ENCODE measurements around the gene LRRC1. TPM values are rescaled to one million over a fixed set of nuclear protein-coding genes. Genes with fewer than 3 reads are reported as not detected.

Gene LRRC1
- total RNA-seq, 2 donors from 2014 or later = 1.00 to 3.0 TPM

DNA sequence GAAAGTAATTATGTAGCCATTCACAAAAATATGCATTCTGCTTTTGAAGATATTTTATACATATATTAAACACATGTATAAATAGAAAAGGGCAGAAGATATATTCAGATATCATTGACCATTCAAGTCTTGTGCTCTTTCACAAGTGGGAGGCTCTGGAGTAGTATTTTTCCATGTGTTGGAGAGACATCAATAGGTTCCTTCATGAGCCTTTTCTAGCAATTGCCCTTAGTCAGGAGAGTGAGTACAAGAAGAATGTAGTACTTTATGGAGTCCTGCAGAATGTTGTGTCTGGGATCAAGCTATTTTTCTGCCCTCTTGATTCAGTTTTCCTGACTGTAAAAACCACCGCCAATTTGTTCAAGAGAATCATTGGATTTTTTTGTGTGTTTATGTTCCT is 117.9 kb downstream of the LRRC1 start:
- H3K27me3 Mint-ChIP-seq = no peaks in the 10 kb centered on the region
- no peak for ATAC-seq

DNA sequence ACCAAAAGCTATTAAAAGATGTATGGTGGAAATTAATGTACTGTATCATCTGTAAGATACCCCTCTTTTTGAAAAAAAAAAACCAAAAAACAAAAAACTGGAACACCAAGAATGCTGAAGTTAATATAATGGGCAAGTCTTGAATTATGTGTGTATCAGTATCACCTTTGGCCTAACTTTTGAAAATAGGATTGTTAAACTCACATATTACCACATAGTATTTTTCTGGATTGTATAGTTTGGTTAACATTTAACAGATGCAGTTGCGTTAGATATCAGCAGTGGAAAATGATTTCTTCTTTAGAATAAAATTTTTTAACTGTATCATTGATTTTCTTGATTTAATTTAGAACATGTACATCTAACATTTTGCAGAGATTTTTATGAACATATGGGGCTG is 118.5 kb downstream of the LRRC1 start:
- DNase-seq (ENCODE audit: low spot score) (no peak), ATAC-seq (no peak)
- H3K4me1 Mint-ChIP-seq (ENCODE audit: low read depth in 2 of 2) = no peaks in the 10 kb centered on the region
- H3K9me3 Mint-ChIP-seq = no peaks in the 10 kb centered on the region
- H3K4me3 Mint-ChIP-seq = no peak overlapping the region
- H3K36me3 Mint-ChIP-seq = peaks cover 5% of the 10 kb centered on the region
- H3K27me3 Mint-ChIP-seq = no peaks in the 10 kb centered on the region
- H3K27ac Mint-ChIP-seq = no peak overlapping the region

More for the DNA sequence above, 117.9 kb downstream of the LRRC1 start:
- no peak for DNase-seq (ENCODE audit: low spot score)
- Mint-ChIP-seq H3K4me1 (ENCODE audit: low read depth in 2 of 2) (no peaks in the 10 kb centered on the region), H3K36me3 (peaks cover 5% of the 10 kb centered on the region), H3K9me3 (no peaks in the 10 kb centered on the region), H3K27ac (no peak overlapping the region), H3K4me3 (no peak overlapping the region)

DNA sequence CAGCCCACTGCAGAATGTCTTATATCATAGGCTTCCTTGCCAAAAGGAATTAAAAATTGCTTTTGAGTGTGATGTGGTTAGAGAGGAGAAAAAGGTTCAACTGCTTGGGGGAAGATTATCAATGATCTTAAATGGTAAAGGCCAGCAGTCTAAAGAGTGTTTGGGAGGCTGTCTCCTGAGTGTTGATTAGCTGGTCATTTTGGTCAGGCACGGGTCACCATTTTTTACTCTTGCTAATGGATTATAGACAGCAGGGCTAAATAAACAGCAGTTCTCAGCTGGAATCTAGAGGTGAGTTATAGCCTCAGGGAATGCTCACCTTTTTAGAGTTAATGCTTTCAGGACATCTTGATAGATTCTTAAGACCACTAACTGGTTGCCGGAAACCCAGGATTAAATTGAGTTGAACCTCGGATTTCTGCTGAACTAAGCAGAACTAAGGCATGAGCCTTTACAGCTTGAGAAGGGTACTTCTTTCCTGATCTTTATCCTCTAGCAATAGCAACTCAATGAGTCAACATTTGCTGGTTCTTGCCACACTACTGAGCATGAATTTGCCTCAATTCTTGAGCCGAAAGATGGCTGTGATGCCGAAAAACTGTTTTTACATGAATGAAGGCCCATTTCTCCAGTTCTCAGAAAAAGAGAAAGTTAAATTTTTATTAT is 120.4 kb downstream of the LRRC1 start:
- no peak overlapping the region for H3K27ac Mint-ChIP-seq
- peaks cover 5% of the 10 kb centered on the region for H3K36me3 Mint-ChIP-seq
- no peaks in the 10 kb centered on the region for H3K9me3 Mint-ChIP-seq

GRCh38 chr6:53916804-53917463 is 122.1 kb downstream of the LRRC1 start:
- DNase-seq (ENCODE audit: low spot score) = no peak
- ATAC-seq = no peak
- Mint-ChIP-seq H3K4me1 (ENCODE audit: low read depth in 2 of 2) (no peaks in the 10 kb centered on the region), H3K36me3 (peaks cover 5% of the 10 kb centered on the region), H3K4me3 (no peak overlapping the region), H3K27ac (no peak overlapping the region), H3K9me3 (no peaks in the 10 kb centered on the region), H3K27me3 (no peaks in the 10 kb centered on the region)

More for the DNA sequence above, 120.4 kb downstream of the LRRC1 start:
- Mint-ChIP-seq H3K4me1 (ENCODE audit: low read depth in 2 of 2) (no peaks in the 10 kb centered on the region), H3K4me3 (no peak overlapping the region), H3K27me3 (no peaks in the 10 kb centered on the region)
- DNase-seq (ENCODE audit: low spot score) (no peak), ATAC-seq (no peak)

DNA sequence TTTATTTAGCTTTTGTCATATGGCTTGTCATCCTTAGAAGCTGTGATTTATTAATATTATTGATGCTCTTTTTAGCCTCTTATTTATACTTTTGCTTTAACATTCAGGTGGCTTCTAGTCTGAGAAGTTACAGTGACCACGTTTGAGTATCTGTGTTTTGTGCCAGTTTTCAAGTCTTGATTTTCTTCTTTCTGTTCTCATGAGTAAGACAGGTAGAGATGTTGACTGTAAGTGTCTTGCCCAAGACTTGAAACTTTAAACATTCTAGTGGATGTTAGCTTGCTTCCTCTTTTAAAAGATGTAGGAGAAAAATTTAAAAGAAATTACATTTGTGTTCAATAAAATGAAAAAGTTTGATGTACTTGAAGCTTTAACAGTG is 122.6 kb downstream of the LRRC1 start:
- DNase-seq (ENCODE audit: low spot score) (no peak), ATAC-seq (no peak)
- Mint-ChIP-seq H3K27ac (no peak overlapping the region), H3K4me3 (no peak overlapping the region), H3K36me3 (peaks cover 5% of the 10 kb centered on the region), H3K9me3 (no peaks in the 10 kb centered on the region), H3K4me1 (ENCODE audit: low read depth in 2 of 2) (no peaks in the 10 kb centered on the region), H3K27me3 (no peaks in the 10 kb centered on the region)

DNA sequence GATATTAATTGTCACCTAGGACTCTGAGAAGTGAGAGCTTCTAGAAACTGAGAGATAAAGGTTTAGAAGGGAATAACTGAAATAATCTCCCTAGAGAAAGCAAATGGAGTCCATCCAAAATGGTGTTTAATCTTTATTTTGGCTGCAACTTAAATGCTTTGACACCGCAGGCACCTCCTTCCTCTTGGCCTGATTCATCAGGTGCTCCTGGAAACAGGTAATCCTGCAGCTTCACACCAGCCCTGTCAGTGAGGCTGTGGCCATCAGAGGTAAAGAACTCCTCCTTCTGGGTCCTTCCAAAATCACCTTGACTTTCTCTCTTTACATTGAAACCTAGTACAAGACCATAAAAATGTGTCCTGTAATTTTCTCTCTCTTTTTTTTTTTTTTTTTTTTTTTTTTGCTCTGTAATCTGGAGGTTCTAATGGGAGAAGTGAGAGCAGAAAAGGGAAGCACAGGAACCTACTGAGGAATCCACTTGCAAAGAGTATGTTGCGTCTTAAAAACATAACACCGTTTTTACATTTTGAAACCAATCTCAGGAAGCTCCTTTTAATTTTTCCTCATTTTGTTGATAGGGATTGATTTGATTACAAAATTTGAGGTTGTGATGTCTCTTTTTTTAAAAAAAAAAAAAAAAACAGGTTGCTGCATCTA is 124.2 kb downstream of the LRRC1 start:
- H3K36me3 Mint-ChIP-seq = peaks cover 5% of the 10 kb centered on the region
- no peaks in the 10 kb centered on the region for H3K27me3 Mint-ChIP-seq
- DNase-seq (ENCODE audit: low spot score) (no peak), ATAC-seq (no peak)
- no peak overlapping the region for H3K27ac Mint-ChIP-seq
- H3K9me3 Mint-ChIP-seq = no peaks in the 10 kb centered on the region
- H3K4me1 Mint-ChIP-seq (ENCODE audit: low read depth in 2 of 2) = no peaks in the 10 kb centered on the region
- H3K4me3 Mint-ChIP-seq = no peak overlapping the region

GRCh38 chr6:53919881-53920360 is 125.1 kb downstream of the LRRC1 start:
- Mint-ChIP-seq H3K4me1 (ENCODE audit: low read depth in 2 of 2) (no peaks in the 10 kb centered on the region), H3K9me3 (no peaks in the 10 kb centered on the region), H3K4me3 (no peak overlapping the region), H3K27ac (no peak overlapping the region), H3K36me3 (peaks cover under 1% of the 10 kb centered on the region), H3K27me3 (no peaks in the 10 kb centered on the region)
- DNase-seq (ENCODE audit: low spot score) (no peak), ATAC-seq (no peak)

- ATAC-seq (no peak), DNase-seq (ENCODE audit: low spot score) (no peak)
- no peaks in the 10 kb centered on the region for H3K36me3 Mint-ChIP-seq
- H3K27ac Mint-ChIP-seq = no peak overlapping the region
- H3K9me3 Mint-ChIP-seq = no peaks in the 10 kb centered on the region
- no peaks in the 10 kb centered on the region for H3K4me1 Mint-ChIP-seq (ENCODE audit: low read depth in 2 of 2)
- H3K4me3 Mint-ChIP-seq = no peak overlapping the region
- no peaks in the 10 kb centered on the region for H3K27me3 Mint-ChIP-seq
Observed at GRCh38 chr6:53920881-53921280, 126.1 kb downstream of the LRRC1 start.

DNA sequence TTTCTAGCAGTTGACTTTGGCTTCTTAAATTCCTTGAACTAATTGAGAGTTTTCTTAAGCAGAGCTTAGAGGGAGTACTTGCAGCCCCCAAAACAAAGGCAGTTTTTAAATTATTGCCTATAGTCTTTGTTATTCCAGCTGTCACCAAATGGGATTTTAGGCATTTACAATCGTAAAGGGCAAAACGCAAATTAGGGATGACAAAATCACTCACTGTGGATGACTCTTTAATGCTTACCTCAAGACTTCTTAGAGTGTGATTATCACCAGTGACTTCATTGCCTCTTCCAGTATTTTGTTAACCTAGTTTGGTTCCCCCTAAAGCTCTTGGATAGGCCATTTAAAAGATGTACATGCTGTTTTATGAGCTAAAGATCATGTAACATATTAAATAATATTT is 126.8 kb downstream of the LRRC1 start:
- no peak for ATAC-seq
- H3K36me3 Mint-ChIP-seq = no peaks in the 10 kb centered on the region
- no peak overlapping the region for H3K27ac Mint-ChIP-seq
- H3K27me3 Mint-ChIP-seq = no peaks in the 10 kb centered on the region
- no peaks in the 10 kb centered on the region for H3K9me3 Mint-ChIP-seq
- H3K4me1 Mint-ChIP-seq (ENCODE audit: low read depth in 2 of 2) = no peaks in the 10 kb centered on the region
- no peak for DNase-seq (ENCODE audit: low spot score)
- H3K4me3 Mint-ChIP-seq = no peak overlapping the region

- H3K4me1 Mint-ChIP-seq (ENCODE audit: low read depth in 2 of 2) = no peaks in the 10 kb centered on the region
- ATAC-seq = no peak
- no peaks in the 10 kb centered on the region for H3K36me3 Mint-ChIP-seq
- no peaks in the 10 kb centered on the region for H3K27me3 Mint-ChIP-seq
- DNase-seq (ENCODE audit: low spot score) = no peak
- no peak overlapping the region for H3K4me3 Mint-ChIP-seq
- no peaks in the 10 kb centered on the region for H3K9me3 Mint-ChIP-seq
- H3K27ac Mint-ChIP-seq = no peak overlapping the region
Observed at GRCh38 chr6:53922539-53922981, 127.8 kb downstream of the LRRC1 start.

DNA sequence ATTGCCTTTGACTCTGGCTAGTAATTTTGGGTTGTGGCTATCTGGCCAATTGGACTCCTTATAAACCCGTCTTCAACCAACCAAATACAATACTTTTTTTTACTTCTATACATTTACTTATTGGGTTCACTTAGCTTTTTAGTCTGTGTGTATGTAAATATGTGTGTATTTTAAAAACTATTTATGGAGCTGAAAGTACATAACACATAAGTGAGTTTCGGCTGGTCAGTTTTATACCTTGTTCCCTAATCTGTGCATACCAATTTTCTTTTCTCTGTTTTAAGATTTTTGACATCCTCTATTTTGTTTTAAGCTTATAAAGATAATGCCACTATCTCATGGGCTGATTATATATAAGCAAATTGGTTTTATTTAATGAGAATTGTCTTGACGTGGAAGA is 129.5 kb downstream of the LRRC1 start:
- Mint-ChIP-seq H3K36me3 (no peaks in the 10 kb centered on the region), H3K9me3 (no peaks in the 10 kb centered on the region), H3K27me3 (no peaks in the 10 kb centered on the region), H3K4me1 (ENCODE audit: low read depth in 2 of 2) (no peaks in the 10 kb centered on the region), H3K27ac (no peak overlapping the region), H3K4me3 (no peak overlapping the region)
- DNase-seq (ENCODE audit: low spot score) (no peak), ATAC-seq (no peak)

GRCh38 chr6:53924821-53925422 is 130.1 kb downstream of the LRRC1 start:
- Mint-ChIP-seq H3K4me3 (no peak overlapping the region), H3K27me3 (no peaks in the 10 kb centered on the region), H3K27ac (no peak overlapping the region), H3K36me3 (no peaks in the 10 kb centered on the region), H3K9me3 (no peaks in the 10 kb centered on the region), H3K4me1 (ENCODE audit: low read depth in 2 of 2) (no peaks in the 10 kb centered on the region)
- DNase-seq (ENCODE audit: low spot score) = no peak
- no peak for ATAC-seq

GRCh38 chr6:53925891-53926290 is 131.1 kb downstream of the LRRC1 start:
- H3K4me3 Mint-ChIP-seq = no peak overlapping the region
- no peaks in the 10 kb centered on the region for H3K36me3 Mint-ChIP-seq
- no peaks in the 10 kb centered on the region for H3K9me3 Mint-ChIP-seq
- DNase-seq (ENCODE audit: low spot score) (no peak), ATAC-seq (no peak)
- H3K27me3 Mint-ChIP-seq = no peaks in the 10 kb centered on the region
- no peaks in the 10 kb centered on the region for H3K4me1 Mint-ChIP-seq (ENCODE audit: low read depth in 2 of 2)
- no peak overlapping the region for H3K27ac Mint-ChIP-seq

GRCh38 chr6:53926505-53926904 is 131.7 kb downstream of the LRRC1 start:
- no peaks in the 10 kb centered on the region for H3K4me1 Mint-ChIP-seq (ENCODE audit: low read depth in 2 of 2)
- no peak overlapping the region for H3K4me3 Mint-ChIP-seq
- H3K36me3 Mint-ChIP-seq = no peaks in the 10 kb centered on the region
- no peak for ATAC-seq
- no peak for DNase-seq (ENCODE audit: low spot score)
- no peaks in the 10 kb centered on the region for H3K9me3 Mint-ChIP-seq
- no peaks in the 10 kb centered on the region for H3K27me3 Mint-ChIP-seq
- no peak overlapping the region for H3K27ac Mint-ChIP-seq

All from natural killer cell treated with Interleukin-12 subunit alpha and Interleukin-12 subunit beta and Interleukin-15 and Interleukin-18, amount 100 ng/mL, for 72 hours (primary cell).